OCI-LY1 (cell line): ENCODE data around the gene PSMD2.

Source experiments
- CTCF ChIP-seq: fragments of 200-600 bp; sonication (generic), shearing (Covaris generic); IDR thresholded peaks from 2 replicates; pipeline ENCODE4 v1.5.1; 2017; ENCODE audit warnings: mild to moderate bottlenecking, antibody characterized with exemption, low read length, moderate library complexity, mixed read lengths
- EZH2 ChIP-seq: fragments of 200-600 bp; sonication (generic), shearing (Covaris generic); IDR thresholded peaks from 2 replicates; pipeline ENCODE4 v1.8.0; 2017; ENCODE audit warnings: borderline replicate concordance, mixed run types, mild to moderate bottlenecking, antibody characterized with exemption, low read length, moderate library complexity, mixed read lengths

DNA sequence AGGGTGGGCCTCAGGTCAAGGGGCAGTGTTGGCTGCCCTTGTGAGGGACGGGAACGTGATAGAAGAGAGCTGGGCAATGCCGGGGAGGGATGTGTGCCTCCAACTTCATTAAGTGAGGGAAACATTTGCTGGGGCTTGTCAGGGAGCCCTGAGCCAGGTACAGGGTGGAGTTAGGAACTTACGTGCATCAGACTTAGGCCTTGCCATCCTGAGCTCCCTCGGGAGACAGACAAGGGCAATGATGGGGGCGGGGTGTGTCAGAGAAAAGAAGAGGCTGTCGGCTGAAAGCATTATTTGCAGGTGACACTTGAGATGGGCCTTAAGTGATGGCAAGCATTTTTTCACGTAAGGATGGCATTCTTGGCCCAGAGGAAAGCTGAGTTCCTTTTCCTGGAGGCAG, 40.0 kb downstream of the PSMD2 start:
- TF ChIP-seq CTCF (no peak), EZH2 (no peak)
